ENCODE results near the gene ANGPTL2.

DNA sequence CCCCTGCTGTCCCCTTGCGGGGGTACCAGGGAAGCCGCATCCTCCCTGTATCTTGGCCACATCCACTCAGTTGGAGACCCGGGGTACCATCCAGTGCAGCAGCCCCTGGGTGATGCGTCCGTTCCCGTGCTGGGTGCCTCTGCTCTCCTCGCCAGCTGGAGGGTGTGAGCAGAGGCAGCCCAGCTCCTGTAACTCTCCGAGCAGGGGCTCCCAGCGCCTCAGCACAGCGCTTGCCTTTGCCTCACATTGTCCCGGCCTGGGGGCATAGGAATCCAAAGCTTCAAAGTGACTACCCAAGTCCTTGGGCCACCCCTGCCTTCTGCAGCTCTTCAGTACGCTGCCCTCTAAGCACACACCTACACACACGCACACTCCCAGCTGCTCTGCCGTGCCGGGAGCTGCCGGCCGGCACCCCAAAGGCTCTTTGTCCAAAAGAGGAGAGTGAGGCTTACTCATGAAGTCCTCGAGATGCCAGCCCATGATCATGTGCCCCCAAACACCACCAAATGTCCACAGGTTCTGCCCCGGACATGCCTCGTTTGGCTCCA lies 733 bp downstream of the ANGPTL2 start:
- TF ChIP-seq, protein P1, sequence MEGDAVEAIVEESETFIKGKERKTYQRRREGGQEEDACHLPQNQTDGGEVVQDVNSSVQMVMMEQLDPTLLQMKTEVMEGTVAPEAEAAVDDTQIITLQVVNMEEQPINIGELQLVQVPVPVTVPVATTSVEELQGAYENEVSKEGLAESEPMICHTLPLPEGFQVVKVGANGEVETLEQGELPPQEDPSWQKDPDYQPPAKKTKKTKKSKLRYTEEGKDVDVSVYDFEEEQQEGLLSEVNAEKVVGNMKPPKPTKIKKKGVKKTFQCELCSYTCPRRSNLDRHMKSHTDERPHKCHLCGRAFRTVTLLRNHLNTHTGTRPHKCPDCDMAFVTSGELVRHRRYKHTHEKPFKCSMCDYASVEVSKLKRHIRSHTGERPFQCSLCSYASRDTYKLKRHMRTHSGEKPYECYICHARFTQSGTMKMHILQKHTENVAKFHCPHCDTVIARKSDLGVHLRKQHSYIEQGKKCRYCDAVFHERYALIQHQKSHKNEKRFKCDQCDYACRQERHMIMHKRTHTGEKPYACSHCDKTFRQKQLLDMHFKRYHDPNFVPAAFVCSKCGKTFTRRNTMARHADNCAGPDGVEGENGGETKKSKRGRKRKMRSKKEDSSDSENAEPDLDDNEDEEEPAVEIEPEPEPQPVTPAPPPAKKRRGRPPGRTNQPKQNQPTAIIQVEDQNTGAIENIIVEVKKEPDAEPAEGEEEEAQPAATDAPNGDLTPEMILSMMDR (IDR thresholded peaks at IDR 0.05): no peak
- TF ChIP-seq POLR2A (IDR thresholded peaks at IDR 0.05): no peak
- TF ChIP-seq EP300 (IDR thresholded peaks at IDR 0.05): no peak
